CD4-positive, alpha-beta T cell treated with Interleukin-4 for 4 hours (primary cell): ENCODE measurements around the gene DYDC1.
"Not testable (repeated sequence)": the region's sequence is repeated elsewhere in the genome, so short reads cannot be mapped to it uniquely, and the experiment has no call there.

ENCODE experiments used
- DNase-seq: peaks from one replicate; pipeline ENCODE4 v3.0.0-alpha.2; 2020

Gene DYDC1

GRCh38 chr10:80356563-80356988 is at the start of gene DYDC1, which contains the start of gene DYDC2:
TSS of gene DYDC1 (minus strand) at chr10:80356755. CDS start at chr10:80352601, 4,154 bp downstream.
TSS of gene DYDC2 (plus strand) at chr10:80356781. CDS start at chr10:80362444, 5,663 bp downstream.
- DNase-seq: peak; percentile 2

DNA sequence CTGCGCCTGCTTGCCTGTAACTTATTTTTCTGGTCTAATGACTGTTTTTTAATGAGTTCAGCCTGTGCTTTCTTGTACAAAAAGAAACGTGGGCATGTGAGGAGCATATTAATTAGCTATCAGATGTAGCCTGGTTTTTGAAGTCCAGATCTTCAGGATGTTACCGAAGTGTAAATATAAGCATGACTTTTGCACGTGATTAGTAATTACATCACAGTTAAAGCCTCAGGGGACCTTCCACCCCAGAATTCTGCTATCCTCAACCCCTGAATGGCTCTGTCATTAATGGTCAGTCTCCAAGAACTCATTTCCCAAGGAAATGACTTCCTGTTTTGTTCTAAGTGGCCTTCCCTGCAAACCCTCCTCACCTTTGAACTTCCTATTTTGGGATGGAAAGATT is 49.6 kb upstream of the DYDC1 start:
- no peak for DNase-seq

DNA sequence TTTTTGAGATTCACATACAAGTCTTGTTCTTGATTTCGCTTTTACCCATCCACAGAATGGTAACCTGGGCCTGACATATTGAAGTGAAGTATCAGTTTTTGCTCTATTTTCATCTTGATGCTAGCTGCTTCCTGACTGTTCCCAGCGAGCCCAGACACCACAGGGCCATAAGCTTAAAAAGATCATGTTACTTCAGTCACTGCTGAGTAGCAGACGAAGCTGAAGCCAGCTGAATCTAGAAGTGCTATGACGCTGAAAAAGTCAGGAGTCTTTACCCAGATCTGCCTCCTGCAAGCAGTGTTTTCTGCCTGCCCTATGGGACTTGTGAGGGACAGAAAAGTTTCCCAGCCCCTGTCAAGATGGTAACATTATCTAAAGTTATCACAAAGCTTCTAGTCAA is 49.1 kb upstream of the DYDC1 start:
- no peak for DNase-seq

DNA sequence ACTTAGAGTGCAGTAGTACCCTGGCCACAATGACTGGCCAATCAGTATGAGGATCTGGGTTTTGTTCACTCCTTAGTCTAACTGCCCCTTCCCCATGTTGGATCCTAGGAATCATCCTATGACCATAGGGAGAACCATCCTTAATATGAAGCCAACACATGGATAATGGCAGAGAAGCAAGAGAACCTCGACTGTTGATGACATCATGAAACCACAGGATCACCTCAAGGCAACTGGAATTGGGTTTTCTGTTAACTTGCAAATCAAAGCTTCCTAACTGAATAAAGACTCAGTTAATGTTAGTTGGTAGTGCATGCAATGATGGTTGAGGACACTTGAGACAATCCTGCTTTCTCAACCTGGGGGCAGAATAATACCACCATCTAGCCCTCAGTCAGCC is 48.5 kb upstream of the DYDC1 start:
- no peak for DNase-seq

GRCh38 chr10:80400136-80400804 is 43.7 kb upstream of the DYDC1 start:
- DNase-seq: no peak

DNA sequence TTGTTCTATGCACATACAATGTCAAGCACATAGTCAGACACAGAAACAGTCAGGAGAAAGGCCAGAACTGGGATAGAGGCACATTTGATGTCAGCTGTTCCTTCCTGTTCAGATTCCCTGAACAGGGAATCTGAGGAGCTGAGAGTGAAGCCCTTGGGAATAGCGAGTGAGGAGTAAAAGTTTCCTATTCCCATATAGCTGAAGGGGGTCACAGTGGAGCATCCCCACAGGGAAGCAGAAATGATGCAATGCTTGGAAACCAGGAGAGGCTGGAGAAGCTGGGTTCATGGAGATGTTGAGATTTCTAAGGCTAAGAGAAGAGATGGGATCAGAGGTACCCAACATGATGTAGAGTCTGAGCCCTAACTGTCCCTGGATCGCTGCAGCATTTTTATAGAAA is 40.5 kb upstream of the DYDC1 start:
- DNase-seq: no peak

DNA sequence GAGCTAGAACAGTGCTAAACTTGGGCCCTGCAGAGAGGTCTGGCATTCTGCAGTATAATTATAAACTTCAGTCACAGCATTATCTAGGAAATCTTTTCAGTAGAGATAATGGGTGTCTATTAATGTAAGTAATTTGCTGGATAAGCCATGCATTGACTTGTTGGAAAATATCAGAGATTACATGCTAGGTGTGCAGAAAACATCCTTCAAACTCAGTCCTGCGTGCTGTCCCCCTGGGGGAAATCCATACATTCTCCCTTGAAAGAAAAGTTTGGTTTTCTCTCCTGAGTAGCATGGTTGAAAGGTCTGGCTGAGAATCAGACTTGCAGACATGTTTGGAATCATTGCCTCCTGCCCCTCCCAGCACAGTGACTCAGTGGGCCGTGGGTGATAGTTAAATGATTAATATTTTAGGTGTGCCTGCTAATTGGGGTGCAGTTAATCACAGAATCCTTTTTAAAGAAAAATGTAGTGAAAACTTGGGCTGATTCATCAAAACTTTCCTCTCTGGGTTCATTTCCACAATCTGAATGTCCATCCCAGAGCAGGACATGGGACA is 37.9 kb upstream of the DYDC1 start:
- DNase-seq: no peak

- DNase-seq: no peak
Measured at GRCh38 chr10:80392250-80392649, 35.7 kb upstream of the DYDC1 start.

DNA sequence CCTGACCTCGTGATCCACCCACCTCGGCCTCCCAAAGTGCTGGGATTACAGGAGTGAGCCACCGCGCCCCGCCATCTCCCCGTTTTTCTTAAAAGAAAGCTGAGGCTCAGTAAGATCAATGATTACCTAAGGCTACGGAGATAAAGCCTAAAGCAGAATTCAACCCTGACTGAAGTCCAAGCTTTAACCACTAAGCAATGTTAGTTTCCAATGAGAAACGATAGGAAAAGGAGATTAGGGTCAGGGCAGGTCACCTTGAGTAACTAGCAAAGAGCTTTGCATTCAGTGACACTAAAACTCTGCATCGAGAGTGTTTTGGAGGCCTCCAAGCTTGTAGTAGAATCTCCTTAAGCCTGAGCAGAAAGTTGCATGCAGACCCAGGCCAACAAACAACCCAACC is 34.2 kb upstream of the DYDC1 start:
- no peak for DNase-seq

DNA sequence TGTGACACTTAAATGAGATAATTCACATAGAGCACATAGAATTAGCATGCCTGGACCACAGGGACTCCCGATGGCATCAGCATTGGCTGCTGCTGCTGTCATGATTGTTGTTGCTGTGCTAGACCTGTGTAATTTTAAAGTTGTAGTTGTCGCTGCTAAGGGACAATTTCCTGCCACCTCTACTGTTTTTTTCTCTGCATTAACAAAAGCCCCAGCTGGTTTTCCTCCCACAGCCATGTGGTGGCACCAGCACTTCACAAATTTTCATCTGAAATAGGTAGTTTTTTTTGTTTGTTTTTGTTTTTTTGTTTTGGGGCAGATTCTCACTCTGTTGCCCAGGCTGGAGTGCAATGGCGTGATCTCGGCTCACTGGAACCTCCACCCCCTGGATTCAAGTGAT is 26.4 kb upstream of the DYDC1 start:
- DNase-seq: peak; percentile 51

DNA sequence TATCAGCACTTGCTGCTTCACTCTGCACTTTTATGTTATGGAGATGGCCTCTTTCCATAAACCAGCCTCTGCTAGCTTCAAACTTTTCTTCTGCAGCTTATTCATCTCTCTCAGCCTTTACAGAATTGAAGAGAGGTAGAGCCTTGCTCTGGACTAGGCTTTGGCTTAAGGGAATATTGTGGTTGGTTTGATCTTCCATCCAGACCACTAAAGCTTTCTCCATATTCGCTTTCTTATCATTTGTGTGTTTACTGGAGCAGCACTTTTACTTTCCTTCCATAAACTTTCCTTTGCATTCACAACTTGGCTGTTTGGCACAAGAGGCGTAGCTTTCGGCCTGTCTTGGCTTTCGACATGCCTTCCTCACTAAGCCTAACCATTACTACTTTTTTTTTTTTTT is 23.6 kb upstream of the DYDC1 start:
- DNase-seq: no peak

DNA sequence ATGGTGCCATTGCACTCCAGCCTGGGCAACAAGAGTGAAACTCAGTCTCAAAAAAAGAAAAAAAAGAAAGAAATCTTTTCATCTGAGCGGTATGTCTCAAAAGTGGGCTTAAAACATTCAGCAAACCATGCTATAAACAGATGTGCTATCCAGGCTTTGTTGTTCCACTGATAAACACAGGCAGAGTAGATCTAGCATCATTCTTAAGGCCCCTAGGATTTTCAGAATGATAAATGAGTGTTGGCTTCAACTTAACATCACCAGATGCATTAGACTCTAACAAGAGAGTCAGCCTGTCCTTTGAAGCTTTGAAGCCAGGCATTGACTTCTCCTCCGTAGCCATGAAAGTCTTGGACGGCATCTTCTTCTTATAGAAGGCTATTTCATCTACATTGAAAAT is 23.1 kb upstream of the DYDC1 start:
- no peak for DNase-seq

- DNase-seq: no peak
Measured at GRCh38 chr10:80373502-80373901, 16.9 kb upstream of the DYDC1 start.

GRCh38 chr10:80372675-80373074 is 16.1 kb upstream of the DYDC1 start:
- DNase-seq: no peak

- no peak for DNase-seq
Measured at GRCh38 chr10:80371467-80371866, 14.9 kb upstream of the DYDC1 start.

- DNase-seq: no peak
Measured at GRCh38 chr10:80365510-80365909, 9.0 kb upstream of the DYDC1 start.

DNA sequence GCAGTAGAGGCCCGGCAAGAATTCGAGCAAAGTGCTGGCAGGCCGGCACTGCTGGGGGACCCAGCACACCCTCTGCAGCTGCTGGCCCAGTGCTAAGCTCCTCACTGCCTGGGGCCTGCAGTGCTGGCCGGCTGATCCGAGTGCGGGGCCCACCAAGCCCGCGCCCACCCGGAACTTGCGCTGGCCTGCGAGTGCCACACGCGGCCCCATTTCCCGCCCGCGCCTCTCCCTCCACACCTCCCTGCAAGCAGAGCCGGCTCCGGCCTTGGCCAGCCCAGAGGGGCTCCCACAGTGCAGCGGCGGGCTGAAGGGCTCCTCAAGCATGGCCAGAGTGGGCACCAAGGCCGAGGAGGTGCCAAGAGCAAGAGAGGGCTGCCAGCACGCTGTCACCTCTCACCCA is 3.1 kb upstream of the DYDC1 start:
- DNase-seq: no peak

DNA sequence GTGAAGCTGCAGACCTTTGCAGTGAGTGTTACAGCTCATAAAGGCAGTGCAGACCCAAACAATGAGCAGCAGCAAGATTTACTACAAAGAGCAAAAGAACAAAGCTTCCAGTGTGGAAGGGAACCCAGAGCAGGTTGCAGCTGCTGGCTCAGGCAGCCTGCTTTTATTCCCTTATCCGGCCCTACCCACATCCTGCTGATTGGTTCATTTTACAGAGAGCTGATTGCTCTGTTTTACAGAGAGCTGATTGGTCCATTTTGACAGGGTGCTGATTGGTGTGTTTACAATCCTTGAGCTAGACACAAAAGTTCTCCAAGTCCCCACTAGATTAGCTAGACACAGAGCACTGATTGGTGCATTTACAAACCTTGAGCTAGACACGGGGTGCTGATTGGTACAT is 2.4 kb upstream of the DYDC1 start:
- not testable (repeated sequence) for DNase-seq

DNA sequence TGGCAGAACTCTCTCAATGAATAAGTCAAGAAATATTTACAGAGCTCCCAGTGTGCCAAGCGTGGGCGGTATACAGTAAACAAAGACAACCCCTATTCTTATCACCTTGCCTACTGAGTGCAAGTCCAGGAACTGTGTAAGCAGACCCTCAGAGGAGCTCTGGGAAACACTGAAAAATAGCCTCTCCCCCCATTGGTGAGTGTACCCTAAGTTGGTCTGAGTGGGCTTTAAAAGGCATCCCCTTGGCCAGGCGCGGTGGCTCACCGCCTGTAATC is 1.2 kb upstream of the DYDC1 start:
- no peak for DNase-seq

GRCh38 chr10:80356989-80357850 is 665 bp upstream of the DYDC1 start:
- no peak for DNase-seq

DNA sequence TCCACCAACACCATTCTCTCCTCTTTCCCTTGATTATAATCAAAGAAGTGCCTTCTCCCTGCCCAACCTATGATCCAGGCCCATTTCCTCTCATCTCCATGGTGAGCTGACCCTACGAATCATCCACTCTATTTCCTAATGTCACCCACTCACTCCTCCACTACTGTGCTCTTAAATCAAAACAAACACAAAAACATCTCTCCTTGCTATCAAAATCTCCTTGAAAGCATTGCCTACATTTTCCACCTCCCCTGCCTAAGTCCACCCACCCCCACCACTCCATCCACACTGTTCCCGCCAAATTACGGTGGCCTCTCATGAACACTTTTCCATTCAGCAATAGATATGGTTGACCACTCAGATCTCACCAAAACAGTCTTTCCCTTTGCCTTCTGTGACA is 5.3 kb downstream of the DYDC1 start:
- no peak for DNase-seq

DNA sequence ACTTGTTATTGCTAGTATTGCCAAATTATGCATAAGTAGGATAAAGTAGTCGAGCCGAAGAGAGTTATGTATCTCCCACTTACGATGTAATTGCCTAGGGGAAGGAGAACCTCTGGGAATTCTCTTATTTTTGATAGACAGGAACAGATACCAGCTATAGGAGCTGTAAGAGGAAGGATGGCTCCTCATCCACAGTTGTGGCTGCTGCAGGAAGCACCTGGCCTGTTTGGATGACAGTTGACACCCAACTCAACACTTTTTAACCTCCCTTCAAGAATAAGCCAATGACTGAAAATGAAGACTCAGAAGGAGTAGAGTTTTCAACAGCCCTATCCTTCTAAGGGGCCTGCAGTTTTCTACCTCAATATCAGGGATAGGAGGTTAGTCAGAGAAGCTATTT is 6.3 kb downstream of the DYDC1 start:
- no peak for DNase-seq

DNA sequence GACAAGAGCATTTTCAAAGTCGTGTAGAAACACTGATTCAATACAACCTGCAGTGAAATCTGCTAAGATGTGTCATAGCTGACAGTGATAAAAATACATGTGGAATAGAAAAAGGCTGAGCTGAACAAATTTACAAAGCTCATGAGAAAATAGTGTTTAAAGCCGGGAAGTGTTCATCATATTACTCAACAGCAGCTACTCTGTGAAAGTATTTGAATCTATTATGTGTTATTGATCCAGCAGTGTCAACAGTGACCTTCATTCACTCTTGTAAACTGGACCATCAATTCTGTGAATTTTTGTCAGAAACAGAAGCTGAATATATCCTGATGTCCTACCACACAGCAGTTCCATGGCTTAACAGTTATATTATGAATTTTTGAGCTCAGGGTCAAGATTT is 11.6 kb downstream of the DYDC1 start:
- DNase-seq: no peak

- no peak for DNase-seq
Measured at GRCh38 chr10:80344276-80344675, 12.3 kb downstream of the DYDC1 start.
